ENCODE data around the gene CELF2. TPM values are rescaled to one million over a fixed set of nuclear protein-coding genes. Genes with fewer than 3 reads are reported as not detected.

The CELF2 gene
- polyA plus RNA-seq, 4 donors = 9.6 to 20.5 (median 13.8) TPM

DNA sequence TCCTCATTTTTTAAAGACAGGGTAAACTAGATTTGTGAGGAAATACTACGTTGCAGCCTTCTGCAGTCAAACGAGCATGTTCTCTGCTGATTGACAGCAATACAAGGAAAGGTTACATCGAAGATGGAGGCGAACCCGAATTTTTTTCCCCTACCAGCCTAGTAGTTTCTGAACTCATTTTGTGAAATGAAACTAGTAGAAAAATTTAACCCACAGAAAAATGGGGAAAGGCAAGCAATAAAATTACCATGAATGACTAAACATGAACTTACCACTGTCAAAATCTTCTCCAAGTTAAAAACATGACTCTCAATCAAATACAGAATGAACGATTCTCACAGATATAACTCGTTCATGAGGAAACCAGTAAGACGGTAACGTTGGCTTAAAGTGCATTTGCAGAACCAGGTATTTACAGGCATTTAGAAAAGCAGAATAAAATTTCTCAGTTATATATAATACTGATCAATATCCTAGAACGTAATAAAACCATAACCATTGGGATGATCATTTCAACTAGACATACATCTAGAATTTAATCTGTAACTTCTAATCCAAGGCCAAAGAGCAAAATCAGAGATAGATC, 73.9 kb downstream of the CELF2 start:
- no peak for DNase-seq (ENCODE audit: low read depth in 4 of 4, low spot score in 3 of 4)

DNA sequence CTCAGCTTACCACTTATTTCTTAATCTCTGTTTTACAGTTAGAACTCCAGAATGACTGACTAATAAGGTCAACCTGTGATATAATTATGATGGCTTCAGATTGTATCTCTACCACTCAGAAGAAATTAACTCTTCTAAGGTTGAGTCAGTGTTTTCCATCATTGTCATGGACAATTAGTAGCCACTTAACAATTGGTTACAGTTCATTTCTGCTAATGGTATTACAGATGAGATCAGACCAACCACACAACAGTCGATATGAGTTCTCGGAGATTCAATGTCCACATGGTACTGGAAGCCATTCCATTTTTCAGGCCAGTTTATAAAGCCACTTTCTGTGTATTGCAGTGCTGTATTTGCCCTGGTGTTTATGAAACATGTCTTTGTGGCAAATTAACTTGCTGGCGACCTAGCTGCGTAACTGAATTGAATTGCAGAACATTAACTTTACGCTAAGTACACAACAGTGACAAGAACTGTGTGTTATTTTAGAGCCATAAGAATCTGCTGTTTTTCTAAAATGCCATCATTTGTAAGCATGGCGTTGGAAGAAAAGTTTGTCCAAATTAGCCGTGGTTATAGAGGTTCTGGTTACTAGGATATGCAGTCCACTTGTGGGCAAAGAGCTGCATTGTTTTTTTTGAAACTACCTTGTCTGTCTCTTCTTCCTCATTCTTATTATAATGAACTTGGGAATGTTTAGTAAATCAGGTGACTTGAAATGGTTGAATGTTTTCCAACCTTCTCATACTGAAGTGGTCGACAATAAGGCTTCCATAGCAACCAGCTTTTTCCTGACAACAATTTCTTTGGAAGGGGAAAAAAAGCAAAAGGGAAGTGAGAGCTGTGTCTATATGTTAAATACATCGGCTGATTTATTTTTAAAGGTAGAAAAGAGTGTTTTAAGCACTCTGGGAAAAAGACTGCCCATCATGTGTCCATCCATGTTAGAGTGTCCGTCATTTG, 76.4 kb downstream of the CELF2 start:
- DNase-seq (ENCODE audit: low read depth in 4 of 4, low spot score in 3 of 4) = no peak

DNA sequence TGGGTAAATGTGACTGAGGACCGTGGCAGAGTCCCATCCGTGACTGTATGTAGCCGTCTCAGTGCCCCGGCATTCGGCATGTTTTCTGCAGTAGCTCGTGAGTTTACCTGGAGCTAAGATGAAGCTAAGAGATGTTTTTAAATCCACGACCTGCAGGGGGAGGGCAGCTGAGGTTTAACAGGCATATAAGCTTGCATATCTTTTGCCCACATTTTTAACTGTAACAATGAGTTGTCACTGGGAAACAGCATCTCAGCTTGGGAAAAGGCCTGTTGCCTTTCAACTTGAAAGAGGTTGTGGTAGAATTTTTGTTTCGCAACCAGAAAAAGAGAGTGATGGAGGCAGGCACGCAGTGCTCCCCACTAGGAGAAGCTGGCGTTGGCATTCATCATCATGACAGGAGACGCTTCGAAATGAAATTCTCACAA, 77.7 kb downstream of the CELF2 start:
- no peak for DNase-seq (ENCODE audit: low read depth in 4 of 4, low spot score in 3 of 4)

DNA sequence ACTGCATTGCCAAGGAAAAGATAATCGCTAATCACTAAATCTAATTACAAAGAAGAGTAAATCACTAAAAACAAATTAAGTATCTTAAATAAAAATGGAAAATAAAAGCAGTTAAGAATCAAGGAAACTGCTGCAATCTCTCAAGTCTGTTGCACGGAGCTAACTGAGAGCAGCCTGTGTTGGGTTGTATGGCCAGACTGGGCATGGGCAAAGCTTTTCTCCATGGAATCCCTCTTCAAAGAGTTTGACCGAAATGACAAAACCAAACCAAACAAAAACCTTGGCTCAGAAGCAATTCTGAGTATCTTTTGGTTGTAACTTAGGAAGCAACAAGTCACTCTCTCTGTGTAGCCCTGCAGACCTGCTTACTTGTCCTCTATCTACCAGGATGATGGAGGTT, 78.8 kb downstream of the CELF2 start:
- no peak for DNase-seq (ENCODE audit: low read depth in 4 of 4, low spot score in 3 of 4)

DNA sequence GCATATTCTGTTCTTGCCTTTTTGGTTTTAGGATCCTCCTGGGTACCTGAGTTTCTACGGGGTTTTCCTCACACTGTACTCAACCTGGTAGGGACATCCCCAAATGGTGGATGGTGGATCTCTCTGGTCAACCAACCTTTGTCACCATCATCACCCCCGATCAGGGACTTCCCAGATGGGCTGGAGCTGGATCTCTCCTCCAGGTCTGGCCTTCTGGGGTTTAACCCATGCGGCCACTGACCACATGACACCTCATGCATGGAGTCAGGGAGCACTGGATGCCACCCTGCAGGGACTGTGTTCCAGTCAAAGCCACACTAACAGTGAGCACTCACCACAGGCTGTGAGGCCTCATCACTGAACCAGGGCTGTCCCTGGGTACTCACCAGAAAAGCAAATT, 80.0 kb downstream of the CELF2 start:
- DNase-seq (ENCODE audit: low read depth in 4 of 4, low spot score in 3 of 4) = no peak

DNA sequence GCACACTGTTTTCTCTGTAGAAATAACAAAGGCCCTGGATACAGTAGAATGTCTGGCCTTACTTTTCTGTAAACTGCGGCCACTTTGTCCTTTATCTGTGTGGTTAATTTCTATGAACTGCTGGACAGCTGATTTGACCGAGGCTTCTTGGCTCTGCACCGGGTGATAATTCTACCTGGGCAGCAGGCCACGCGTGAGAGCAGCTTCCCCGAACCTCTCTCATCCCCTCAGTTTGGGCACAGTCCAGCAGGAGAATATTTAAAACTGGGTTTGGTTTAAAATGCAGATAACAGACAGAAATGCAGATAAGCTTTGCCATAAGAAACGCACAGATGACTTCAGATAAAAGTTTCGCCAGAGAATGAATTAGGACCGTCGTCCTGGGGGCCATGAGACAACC, 81.0 kb downstream of the CELF2 start:
- DNase-seq (ENCODE audit: low read depth in 4 of 4, low spot score in 3 of 4) = no peak

DNA sequence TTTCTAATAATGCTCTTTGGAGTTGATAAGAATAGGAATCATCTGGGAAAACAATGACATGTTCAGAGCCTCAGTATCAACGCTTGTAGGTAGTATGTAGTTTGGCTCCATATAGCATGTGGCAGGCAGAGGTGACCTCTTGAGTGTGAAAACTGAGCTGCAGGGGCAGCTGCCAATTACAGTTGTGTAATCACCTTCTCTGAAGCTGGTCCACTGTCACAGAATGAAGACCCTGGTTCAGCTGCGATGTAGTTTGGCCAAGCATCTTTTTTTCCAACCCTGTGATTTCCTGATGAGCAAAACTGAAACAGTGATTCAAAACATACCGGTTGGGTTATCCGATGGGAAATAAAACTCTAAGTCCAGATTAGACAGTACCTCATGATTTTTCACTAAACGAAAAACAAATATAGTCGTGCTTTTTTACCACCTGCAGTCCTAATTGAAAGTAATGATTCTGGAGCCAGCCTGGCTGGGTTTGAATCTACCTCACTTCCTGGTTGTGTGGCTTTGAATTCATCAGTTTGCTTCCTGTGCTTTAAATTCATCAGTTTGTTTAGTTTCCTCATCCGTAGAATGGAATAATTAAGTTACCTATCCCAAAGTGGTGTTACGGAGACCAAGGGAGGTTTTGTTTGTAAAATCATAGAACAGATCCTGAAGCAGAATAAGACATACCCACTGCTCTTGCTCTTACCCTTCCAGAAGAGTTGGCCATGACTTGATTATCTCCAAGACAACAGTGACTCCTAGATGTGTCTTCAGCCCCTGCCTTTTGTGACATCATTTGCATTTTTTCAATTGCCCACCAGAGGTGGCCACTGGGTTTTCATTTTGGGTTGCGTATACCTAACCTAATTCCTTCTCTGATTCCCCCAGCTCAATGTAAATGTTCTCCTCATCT, 87.4 kb downstream of the CELF2 start:
- DNase-seq (ENCODE audit: low read depth in 4 of 4, low spot score in 3 of 4) = no peak

DNA sequence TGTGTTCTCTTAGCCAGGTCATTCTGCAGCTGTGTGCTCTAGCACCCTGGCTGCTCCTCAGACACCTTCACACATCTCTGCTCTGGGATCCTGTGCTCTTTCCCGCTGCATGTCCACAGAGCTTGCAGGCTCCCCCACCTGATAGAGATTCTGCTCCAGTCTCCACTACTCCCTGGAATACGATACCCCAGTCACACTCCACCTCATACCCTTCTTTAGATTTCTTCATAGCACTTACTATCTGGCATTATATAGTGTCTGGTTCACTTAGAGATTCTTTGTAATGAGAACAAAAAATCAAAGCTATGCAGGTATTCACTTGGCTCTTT, 88.0 kb downstream of the CELF2 start:
- no peak for DNase-seq (ENCODE audit: low read depth in 4 of 4, low spot score in 3 of 4)

DNA sequence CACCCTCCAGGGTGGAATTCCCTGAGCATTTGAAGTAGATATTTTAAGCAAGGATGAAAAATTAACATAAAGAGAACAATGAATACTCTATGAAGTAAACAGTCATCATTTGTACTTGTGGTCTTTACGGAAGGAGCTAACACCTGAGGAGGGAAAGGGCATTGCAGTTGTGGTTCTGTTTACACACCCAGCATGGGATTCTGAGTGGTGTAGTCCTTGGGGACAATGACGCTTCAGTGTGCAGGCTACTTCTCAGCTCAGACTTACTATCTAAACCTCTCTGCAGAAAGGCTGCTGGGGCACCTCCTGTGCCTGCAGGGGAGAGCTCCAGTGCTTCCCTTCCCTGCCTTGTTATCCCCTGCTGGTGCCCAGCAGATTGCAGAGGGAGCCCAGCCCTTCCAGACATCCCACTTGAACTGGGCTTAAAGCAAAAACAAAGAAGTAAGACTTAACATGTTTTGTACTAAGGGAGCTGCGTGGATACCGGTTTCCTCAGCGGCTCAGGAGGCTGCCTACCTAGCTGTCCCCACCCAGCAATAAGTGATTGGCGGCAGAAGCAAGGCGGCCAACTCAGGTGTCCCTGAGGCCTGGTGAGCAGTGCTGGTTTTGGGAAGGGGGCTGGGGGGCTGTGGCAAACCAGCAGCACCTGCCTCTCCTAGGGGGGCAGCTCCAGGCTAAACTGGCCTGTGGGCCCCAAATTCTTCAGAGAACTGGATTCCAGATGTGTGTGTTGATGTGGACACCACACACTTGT, 89.1 kb downstream of the CELF2 start:
- DNase-seq (ENCODE audit: low read depth in 4 of 4, low spot score in 3 of 4) = no peak

DNA sequence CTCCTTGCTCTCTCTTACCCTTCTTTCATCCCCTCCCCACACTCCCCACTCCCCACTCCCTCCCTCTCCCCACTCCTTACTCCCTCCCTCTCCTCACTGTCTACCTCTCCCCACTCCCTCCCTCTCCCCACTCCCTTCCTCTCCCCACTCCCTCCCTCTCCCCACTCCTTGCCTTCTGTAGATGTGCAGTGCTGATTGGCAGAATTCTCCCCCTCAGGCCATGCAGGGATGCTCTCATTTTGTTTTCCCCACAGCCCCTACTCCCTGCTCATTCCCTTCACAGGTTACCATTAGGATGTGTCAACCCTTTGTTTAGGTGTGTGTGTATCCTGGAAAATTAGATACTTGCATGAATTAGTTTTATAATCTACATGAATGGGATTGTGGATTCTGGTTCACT, 90.3 kb downstream of the CELF2 start:
- DNase-seq (ENCODE audit: low read depth in 4 of 4, low spot score in 3 of 4) = no peak

DNA sequence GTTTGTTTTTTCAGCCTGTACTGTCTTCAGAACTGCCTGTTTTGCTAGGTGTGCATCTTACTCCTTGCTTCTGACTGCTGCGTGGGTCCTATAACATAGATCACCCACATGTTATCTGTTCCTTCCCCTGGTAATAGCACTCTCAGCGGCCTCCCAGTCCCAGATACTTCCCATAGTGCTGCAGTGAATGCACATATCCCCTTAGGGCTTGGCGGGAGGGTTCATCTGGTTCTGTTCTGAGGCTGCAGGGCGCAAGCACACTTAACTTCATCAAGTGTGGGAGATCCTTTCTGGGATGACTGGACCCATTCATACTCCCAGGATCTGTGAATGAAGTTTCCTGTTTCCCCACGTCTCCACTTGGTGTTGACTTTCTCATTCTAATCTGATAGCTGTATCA, 90.7 kb downstream of the CELF2 start:
- DNase-seq (ENCODE audit: low read depth in 4 of 4, low spot score in 3 of 4) = no peak

DNA sequence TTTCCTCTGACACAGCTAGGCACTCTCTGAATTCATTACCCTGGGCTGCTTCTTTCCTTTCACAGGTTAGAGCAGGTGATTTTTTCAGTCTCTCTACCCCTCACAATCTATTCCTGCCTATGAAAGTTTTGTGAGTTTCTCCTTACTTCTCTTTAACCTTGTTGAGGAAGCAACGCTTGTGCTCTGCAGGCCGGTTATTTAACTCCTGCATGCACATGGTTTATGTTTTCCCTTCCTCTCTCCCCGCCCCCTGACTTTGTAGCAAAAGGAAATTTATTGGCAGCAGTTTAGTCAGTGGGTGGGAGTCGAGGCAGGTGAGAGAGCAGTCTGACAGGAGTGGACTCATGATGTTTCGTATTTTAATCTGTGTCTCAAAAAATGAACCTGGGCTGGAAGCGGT, 91.9 kb downstream of the CELF2 start:
- no peak for DNase-seq (ENCODE audit: low read depth in 4 of 4, low spot score in 3 of 4)

DNA sequence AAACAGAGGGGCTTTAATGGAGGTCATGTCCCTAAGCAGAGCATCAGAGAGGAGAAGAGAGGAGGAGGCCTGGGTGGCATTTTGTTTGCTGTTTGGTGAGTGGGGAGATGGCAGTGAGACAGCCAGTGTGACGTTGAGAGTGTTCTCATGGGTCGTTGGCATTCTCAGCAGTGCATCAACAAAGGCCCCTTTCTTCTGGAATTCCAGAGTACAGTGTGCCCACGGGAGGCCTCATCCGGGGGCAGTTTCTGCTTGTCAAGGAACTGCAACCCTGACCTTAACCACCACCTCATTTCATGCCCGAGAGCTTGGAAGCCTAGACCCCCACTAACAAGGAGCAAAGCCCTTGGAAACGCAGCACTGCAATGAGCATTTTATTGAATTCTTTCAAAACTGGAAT, 92.9 kb downstream of the CELF2 start:
- DNase-seq (ENCODE audit: low read depth in 4 of 4, low spot score in 3 of 4) = no peak

DNA sequence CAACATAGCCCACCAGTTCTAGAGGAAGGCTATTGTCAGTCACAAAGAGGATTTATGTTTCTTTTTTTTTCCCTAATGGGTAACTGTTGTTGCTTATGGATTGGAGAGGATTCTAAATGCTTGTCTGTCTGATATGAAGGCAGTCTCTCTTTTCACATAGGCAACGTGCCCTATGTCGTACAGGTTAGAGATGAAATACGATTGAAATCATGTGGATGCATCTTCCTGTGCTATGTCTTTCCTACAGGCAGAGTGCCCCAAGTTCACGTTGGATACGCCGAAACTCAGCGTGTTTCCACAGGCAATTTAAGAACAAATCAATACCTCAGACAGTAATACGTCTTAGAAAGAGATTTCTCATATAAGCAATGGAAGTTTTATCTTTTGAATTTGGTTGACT, 93.8 kb downstream of the CELF2 start:
- DNase-seq (ENCODE audit: low read depth in 4 of 4, low spot score in 3 of 4) = no peak

DNA sequence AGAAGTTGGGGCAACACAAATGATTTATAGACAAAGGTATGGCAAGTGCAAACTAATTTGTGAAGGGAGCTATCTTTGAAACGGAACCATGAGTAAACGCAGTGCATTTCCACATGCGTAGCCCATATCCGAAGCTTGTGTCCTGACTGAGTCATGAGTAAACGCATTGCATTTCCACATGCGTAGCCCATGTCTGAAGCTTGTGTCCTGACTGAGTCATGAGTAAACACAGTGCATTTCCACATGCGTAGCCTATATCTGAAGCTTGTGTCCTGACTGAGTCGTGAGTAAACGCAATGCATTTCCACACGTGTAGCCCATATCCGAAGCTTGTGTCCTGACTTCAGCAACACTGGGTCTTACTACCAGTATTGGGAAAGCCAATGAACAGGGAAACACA, 95.0 kb downstream of the CELF2 start:
- no peak for DNase-seq (ENCODE audit: low read depth in 4 of 4, low spot score in 3 of 4)

DNA sequence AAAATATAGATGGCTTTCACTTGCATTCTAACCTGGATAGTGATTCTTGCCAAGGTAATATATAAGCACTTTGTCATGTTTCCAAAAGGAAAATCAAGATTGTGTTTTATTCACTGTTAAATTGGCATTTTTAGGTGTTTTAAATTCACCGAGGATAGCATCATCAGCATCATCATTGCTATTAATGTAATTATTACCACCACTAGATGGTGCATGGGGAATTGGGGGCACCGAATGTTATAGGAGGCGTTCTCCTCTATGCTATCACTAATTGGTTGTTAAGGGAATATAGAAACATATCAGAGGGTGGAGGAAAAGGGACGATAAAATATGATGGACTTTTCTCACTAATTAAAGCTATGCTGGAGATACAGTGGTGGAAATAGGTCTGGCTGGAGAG, 95.5 kb downstream of the CELF2 start:
- no peak for DNase-seq (ENCODE audit: low read depth in 4 of 4, low spot score in 3 of 4)

DNA sequence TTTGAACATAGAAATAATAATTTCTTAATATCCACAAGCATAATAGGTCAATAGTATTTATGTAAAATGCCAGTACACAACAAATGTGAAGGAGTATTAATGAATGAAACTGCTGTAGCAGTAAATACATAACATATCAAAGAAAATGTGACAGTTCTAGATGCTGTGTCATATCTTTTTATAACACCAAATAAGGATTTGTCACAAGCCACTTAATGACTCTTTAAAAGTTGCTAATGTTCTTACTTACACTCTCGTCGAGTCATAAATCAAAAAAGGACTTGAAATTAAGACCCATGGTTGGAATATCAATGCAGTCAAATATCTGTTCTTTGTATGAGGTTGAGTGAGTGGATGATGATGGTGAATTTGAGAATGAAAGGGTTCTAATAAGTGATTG, 96.6 kb downstream of the CELF2 start:
- no peak for DNase-seq (ENCODE audit: low read depth in 4 of 4, low spot score in 3 of 4)

DNA sequence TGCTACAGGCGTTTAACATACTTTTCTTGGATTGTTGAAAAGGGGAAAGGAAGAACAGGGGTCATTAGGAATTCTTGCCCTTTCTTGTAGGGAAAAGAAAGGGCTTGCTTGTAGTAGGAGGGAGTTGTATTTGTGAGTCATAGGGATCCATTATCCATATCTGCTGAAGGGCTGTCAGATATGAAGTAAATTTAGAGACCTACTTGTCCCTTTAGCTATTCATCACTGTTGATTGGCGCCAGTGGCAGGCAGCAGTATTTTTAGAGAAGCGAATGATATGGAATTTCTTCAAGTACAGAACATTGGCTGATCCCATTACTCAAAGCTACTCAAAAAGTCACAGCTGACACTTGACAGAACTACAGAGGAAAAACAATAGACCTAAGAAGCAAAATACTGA, 97.7 kb downstream of the CELF2 start:
- no peak for DNase-seq (ENCODE audit: low read depth in 4 of 4, low spot score in 3 of 4)

DNA sequence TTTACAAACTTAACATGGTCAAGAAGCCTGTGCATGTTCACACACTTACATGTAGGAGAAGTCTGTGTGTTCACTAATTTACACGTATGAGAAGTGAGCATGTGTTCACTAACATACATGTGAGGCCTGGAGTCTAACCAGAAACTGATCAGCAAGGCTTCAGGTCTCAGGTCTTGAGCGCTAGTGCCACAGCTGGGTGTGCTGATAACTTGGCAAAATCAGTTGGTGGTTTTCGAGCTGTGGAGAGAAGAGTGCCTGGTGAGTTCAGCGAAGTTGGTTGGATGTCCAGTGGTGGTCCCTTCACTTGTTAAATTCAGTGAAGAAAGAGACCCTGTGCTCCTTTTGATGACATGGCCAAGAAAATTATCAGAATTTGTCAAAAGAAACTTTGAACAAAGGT, 98.7 kb downstream of the CELF2 start:
- DNase-seq (ENCODE audit: low read depth in 4 of 4, low spot score in 3 of 4) = no peak

DNA sequence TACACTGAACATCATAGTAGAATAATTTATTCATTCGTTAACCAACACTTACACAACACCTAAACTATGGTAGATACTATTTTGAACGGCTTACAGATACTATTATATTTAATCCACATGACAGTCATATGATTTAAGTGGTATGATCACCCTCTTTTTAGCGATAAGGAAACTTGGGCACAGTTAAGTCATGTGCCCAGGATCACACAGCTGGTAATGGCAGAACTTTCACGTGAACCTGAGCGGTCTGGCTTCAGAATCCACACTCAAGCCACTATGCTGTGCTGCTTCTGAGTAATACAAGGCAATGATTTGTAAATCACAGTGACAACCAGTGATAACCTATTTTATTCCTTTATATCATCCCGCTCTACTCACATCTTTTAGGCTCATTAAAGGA, 99.1 kb downstream of the CELF2 start:
- DNase-seq (ENCODE audit: low read depth in 4 of 4, low spot score in 3 of 4) = no peak

DNA sequence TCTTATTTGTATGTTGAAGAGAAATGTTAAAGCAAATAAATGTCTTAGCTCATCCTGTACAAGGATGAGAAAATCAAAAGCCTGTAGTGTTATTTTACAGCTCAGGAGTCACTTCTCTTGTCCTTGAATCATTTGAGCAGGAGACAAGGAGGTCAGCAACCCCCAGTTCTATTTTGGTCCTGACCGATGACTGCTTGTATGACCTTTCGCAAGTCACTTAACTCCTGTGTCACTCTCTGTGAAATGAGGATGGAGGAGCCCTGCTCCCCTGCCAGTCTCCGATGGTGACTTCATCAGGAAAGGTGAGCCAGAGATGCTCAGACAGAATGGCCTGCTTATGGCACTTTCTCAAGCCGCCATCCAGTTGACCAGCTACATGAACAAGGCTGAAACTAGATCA, 101.0 kb downstream of the CELF2 start:
- DNase-seq (ENCODE audit: low read depth in 4 of 4, low spot score in 3 of 4) = no peak

Data from left renal pelvis (tissue), 4 donors.